Sigmoid colon (tissue), 4 donors: ENCODE results near the gene CCNI.
"Not testable (repeated sequence)": the region's sequence is repeated elsewhere in the genome, so short reads cannot be mapped to it uniquely, and the experiment has no call there.

Source experiments
- CTCF ChIP-seq, 4 experiments: fragments of 450-650 bp in 3 of 4; fragments of 200-600 bp in 1 of 4; IDR thresholded peaks; one replicate each; pipeline ENCODE4 v1.5.1; 2016 to 2019; ENCODE audit warnings: antibody characterized with exemption in 4 of 4, mild to moderate bottlenecking in 3 of 4, moderate library complexity in 2 of 4
- EP300 ChIP-seq, 4 donors: sonication (generic); formaldehyde crosslinking; IDR thresholded peaks; one replicate each; pipeline ENCODE4 v1.6.1; 2017; ENCODE audit warnings: antibody characterized with exemption in 4 of 4
- POLR2A ChIP-seq, 2 donors: fragments of 450-650 bp; IDR thresholded peaks; one replicate each; pipeline ENCODE4 v1.6.1; 2016; ENCODE audit warnings: antibody characterized with exemption in 2 of 2, mild to moderate bottlenecking in 2 of 2, moderate library complexity in 2 of 2
- POLR2AphosphoS5 ChIP-seq, 4 donors: sonication (generic); formaldehyde crosslinking; IDR thresholded peaks; one replicate each; pipeline ENCODE4 v1.6.1; 2017; ENCODE audit warnings: antibody characterized with exemption in 4 of 4

GRCh38 chr4:77037168-77037567, 38.6 kb downstream of the CCNI start:
- not testable (repeated sequence) for TF ChIP-seq POLR2A, CTCF, POLR2AphosphoS5, EP300 (IDR thresholded peaks at IDR 0.05)
